PFSK-1 (cell line): ENCODE measurements around the gene MAPKAPK3.

Experiments used
- FOXP2 ChIP-seq: optimal IDR thresholded peaks from 2 replicates; pipeline ENCODE3; 2011; ENCODE audit warnings: borderline replicate concordance, control low read depth, inconsistent platforms; ENCODE audit not compliant: insufficient read depth; ENCODE audit errors: extremely low read length, extremely low read depth
- POLR2AphosphoS5 ChIP-seq: IDR thresholded peaks from 2 replicates; pipeline ENCODE4 v1.6.1; 2012; ENCODE audit warnings: low read depth, mild to moderate bottlenecking, control low read depth, low read length, moderate library complexity
- SIN3A ChIP-seq: IDR thresholded peaks from 2 replicates; pipeline ENCODE4 v1.6.1; 2012; ENCODE audit warnings: mild to moderate bottlenecking, low read length, moderate library complexity, borderline replicate concordance; ENCODE audit not compliant: insufficient read depth
- TAF1 ChIP-seq: IDR thresholded peaks from 2 replicates; pipeline ENCODE4 v1.6.1; 2012; ENCODE audit warnings: low read length, control low read depth, borderline replicate concordance; ENCODE audit not compliant: insufficient read depth
- TF ChIP-seq, protein P1 (sequence below), 2 experiments: IDR thresholded peaks; 2 replicates each; pipeline versions ENCODE4 v1.6.1 to v1.8.0; 2011 to 2012; ENCODE audit warnings: low read depth in 2 of 2, low read length in 2 of 2, control low read depth in 1 of 2, inconsistent platforms in 1 of 2, mild to moderate bottlenecking in 1 of 2, moderate library complexity in 1 of 2; ENCODE audit not compliant: insufficient read depth in 1 of 2

- TF ChIP-seq POLR2AphosphoS5 (no peak), SIN3A (no peak), TAF1 (no peak), FOXP2 (no peak)
- TF ChIP-seq, protein P1, sequence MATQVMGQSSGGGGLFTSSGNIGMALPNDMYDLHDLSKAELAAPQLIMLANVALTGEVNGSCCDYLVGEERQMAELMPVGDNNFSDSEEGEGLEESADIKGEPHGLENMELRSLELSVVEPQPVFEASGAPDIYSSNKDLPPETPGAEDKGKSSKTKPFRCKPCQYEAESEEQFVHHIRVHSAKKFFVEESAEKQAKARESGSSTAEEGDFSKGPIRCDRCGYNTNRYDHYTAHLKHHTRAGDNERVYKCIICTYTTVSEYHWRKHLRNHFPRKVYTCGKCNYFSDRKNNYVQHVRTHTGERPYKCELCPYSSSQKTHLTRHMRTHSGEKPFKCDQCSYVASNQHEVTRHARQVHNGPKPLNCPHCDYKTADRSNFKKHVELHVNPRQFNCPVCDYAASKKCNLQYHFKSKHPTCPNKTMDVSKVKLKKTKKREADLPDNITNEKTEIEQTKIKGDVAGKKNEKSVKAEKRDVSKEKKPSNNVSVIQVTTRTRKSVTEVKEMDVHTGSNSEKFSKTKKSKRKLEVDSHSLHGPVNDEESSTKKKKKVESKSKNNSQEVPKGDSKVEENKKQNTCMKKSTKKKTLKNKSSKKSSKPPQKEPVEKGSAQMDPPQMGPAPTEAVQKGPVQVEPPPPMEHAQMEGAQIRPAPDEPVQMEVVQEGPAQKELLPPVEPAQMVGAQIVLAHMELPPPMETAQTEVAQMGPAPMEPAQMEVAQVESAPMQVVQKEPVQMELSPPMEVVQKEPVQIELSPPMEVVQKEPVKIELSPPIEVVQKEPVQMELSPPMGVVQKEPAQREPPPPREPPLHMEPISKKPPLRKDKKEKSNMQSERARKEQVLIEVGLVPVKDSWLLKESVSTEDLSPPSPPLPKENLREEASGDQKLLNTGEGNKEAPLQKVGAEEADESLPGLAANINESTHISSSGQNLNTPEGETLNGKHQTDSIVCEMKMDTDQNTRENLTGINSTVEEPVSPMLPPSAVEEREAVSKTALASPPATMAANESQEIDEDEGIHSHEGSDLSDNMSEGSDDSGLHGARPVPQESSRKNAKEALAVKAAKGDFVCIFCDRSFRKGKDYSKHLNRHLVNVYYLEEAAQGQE (IDR thresholded peaks at IDR 0.05; ENCODE audit: insufficient read depth in 1 of 2, low read depth in 2 of 2, low read length in 2 of 2): no peak
These were observed 39.7 kb downstream of the MAPKAPK3 start for GRCh38 chr3:50656417-50657195.
